ENCODE data around the gene EDN3.

EDN3 gene, protein sequence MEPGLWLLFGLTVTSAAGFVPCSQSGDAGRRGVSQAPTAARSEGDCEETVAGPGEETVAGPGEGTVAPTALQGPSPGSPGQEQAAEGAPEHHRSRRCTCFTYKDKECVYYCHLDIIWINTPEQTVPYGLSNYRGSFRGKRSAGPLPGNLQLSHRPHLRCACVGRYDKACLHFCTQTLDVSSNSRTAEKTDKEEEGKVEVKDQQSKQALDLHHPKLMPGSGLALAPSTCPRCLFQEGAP

DNA sequence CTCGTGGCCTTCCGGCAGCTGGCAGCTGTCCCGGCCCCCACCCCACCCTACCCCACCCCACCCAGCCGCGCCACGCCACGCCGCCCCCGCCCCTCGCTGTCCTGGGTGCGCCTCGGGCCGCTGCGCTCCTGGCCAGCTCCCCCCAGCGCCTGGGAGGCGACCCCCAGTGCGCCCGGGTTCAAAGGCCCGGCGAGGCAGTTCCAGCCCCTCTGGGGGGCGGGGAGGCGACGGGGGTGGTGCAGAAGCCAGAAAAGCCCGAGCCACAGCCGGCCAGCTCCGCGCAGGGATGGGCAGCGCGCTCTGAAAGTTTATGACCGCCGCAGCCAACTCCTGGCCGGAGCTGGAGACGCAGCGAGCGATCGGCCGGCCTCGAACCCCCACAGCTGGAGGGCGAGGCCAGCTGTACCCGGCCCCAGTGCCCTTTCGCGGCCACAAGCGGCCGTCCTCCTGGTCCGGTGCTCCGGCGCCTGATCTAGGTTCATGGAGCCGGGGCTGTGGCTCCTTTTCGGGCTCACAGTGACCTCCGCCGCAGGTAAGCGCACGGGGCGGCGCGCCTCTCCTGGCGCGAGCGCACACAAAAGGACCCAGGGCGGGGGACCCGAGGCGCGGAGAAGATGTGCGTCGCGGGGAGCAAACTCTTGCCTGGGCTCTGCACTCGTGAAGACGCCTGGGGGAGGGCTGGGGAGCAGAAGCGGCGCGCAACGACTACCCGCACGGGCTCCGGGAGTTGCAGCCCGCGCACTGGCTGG is at the start of gene EDN3:
EDN3 (plus strand) TSS at position 279 of the 749 bp plus-strand sequence; CDS start at position 481, 202 bp downstream.
- no peak for DNase-seq (ENCODE audit: low read depth in 2 of 2)

DNA sequence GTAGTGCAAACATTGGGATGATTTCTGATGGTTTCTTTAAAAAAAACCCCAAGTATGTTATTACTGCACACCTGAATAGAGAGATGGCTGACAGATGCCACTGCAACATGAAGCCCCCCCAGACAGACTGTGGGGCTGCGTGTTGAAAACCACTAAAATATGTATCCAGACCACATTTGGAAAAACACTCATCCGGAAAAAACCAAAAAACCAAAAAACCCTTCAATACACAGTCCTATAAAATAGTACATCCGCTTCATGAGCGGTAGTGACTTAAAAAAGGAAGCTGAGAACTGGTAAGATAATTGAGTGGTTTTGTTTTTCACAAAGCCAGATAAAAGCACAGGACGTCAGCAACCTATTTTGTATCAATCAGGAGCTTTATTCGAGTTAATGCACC is 47.1 kb upstream of the EDN3 start:
- DNase-seq (ENCODE audit: low read depth in 2 of 2), result no peak

DNA sequence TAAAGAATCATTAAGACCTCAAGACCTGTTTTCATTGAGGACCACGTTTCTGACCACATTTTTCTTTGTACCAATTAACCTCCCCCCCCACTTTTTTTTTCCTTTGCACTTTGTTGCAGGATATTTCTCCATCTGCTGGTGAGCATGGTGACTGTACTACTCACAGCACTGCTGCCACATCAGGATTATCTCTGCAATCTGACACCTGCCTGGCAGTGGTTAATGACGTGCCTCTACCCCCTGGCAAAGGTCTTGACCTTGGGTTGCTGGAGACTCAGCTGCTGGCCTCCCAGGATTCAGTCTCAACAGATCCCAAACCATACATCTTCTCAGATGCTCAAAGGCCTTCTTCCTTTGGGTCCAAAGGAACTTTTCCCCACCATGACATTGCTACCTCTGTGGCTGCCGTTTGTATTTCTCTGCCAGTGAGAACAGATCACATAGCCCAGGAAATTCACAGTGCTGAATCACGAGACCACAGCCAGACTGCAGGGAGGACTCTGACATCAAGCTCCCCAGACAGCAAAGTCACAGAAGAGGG is 46.6 kb upstream of the EDN3 start:
- DNase-seq (ENCODE audit: low read depth in 2 of 2), result no peak

DNA sequence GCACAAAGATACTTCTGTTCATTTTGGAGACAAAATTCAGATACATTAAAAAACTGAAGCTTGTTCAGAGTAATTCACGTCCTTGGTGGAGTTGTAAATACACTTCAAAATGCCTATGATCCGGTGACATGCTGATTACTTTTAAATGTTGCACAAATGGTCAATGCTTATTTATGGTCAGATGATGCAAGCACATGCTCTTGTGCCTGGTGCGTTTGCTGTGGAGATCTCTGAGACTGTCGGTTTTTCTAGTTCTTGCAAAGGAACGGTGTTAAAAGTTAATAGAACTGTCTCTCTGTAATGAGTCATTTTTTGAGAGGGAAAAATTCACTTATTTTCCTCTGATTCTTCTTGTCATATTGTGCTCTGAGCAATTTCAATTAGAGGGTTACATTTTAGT is 45.2 kb upstream of the EDN3 start:
- DNase-seq (ENCODE audit: low read depth in 2 of 2), result no peak

DNA sequence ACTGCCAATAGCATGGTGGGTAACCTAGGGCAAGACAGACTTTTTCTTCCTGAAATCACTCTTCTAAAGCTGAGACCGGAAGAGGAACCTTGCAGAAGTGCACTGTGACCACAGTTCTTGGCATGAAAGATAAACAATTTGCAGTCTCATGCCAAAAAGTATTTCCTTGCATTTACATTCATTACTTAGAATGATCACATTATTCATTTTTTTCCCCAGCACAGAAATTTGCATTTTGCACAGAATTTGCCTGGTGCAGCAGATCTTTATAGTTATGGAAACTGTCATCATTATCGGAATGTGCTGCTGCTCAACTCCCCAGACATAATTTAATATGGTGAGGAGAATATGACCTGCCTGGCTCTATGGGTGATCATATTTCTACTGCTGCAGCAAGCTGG is 42.2 kb upstream of the EDN3 start:
- DNase-seq (ENCODE audit: low read depth in 2 of 2), result no peak

DNA sequence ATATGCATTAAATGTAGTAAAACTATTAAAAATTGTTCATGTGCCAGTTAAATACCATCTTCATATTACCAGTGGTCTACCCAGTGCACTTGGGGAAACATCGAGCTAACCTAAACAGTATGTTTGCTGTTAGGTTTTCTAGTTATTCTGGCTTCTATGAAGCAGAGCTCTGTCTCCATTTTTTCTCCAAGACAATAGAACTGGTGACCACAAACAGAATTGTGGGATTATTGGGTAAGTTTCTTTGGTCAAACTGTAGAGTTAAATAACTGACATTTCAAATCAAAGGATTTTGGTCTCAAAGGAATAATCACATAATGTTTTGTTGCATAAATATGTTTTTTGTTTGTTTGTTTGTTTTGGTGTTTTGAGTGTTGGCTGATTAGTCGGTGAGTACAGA is 40.5 kb upstream of the EDN3 start:
- DNase-seq (ENCODE audit: low read depth in 2 of 2), result no peak

DNA sequence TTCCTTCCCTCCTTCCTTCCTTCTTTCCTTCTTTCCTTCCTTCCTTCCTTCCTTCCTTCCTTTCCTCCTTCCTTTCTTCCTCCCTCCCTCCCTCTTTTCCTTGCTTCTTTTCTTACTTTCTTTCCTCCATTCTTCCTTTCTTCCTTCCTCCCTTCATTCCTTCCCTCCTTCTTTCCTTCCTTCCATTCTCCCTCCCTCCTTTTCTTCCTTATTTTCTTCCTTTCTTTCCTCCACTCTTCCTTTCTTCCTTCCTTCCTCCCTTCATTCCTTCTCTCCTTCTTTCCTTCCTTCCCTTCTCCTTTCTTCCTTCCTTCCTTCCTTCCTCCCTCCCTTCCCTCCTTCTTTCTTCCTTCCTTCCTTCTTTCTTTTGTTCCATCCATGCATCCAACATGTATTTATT is 35.1 kb upstream of the EDN3 start:
- DNase-seq (ENCODE audit: low read depth in 2 of 2), result no peak

DNA sequence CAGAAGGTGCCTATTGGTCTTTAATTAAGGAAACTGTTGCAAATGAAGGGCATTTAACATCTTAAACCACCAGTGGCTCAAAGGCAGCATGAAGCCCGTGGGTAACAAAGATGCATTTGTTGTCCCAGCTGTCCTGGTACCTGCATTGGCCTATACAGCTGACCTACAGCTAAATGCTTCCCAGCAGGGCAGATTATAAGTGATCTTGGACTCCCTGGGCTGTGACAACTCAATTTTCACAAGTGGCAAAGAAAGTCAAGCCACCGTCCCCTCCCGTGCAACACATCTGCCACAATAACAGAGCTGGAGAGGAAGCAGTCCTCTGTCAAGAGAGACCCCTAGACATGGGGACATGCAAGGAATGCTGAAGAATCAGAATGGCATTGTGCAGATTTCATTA is 31.5 kb upstream of the EDN3 start:
- no peak for DNase-seq (ENCODE audit: low read depth in 2 of 2)

DNA sequence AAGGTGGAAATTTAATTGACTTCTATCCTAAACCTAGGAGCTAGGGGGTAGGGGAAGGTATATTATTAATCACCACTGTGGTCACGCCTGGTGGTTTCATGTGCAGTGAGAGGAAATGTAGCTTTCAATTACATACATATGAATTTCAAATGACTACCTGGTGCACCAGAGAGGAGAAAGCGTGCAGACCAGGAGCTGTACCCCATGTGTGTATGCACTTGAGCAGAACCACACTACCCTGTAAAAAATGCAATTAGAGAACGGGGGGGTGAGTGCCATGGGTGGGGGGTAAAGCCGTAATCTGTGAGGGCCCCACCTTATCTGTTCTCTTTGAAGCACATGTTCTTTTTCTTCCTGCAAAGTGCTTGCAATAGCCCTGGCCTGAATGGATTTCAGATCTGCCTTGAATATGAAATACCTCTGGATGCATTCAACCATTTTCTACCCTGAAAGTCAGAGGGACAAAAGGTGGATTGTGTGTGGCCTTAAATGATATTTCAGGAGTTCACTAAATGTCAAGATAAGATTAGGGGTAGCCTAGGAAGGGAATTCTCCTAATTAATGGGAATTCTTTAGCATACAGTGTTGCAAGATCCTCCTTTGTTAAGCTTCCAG is 30.9 kb upstream of the EDN3 start:
- DNase-seq (ENCODE audit: low read depth in 2 of 2), result no peak

DNA sequence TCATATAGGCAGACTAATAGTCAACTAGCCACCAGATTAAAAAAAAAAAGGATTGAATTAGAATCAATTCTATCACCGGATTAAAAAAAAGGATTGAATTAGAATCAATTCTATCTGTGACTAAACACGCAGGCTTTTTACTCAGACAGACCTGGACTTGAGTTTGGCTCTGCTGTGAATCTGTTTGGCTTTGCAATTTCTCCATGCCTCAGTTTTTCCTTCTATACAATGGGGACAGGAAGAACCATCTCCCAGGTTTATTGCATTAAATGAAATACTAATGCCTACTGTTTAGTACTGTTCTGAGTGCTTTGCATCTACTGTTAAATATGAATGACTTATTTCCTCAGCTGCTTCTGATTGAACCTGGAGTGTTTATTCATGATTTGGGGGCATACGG is 30.0 kb upstream of the EDN3 start:
- DNase-seq (ENCODE audit: low read depth in 2 of 2), result no peak

DNA sequence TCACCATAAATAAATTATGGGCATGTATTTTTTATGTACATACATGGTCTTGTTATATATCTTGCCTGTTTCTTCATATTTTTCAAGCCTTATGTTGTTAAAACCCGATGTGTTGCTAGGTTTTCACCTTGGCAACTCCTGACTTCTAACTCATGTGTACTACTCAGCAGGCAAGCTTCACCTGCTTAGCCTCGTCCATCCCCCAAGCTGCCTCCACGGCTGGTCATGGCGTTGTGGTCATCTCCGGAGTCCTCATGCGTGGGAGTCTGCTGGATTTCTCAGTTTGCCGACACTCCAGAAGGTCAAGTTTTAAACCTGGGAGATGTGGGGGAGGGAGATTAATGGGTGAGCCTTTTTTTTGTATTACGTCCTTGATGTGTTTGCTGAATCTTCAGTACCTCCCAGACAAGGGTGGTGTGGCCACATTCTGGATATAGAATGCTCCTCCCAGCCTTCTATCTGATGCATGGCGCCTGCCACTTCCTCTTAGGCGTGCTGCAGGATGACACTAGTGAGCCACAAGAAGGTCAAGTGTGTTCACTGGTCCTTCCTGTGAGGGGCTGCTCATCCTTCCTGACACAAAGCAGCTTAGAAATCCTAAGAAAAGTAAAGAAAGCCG is 26.6 kb upstream of the EDN3 start:
- DNase-seq (ENCODE audit: low read depth in 2 of 2), result no peak

DNA sequence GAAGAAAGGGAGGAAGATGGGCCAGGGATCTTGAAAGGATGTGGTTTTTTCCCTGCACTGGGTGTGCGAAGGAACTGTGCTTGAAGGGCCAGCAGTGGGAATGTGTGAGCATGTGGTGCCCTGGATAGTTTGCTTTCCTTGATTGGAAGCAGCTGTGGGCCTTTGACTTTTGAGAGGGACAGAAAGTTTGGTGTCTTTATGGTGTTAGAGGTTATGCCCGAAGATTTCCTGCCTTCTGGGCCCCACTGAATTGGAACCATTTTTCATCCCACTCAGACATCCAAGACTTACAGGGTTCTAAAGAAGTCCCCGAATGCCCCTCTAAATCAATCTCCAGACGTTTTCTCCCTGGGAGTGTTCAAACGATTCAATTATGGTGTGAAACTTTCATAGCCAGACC is 23.5 kb upstream of the EDN3 start:
- DNase-seq (ENCODE audit: low read depth in 2 of 2), result no peak

DNA sequence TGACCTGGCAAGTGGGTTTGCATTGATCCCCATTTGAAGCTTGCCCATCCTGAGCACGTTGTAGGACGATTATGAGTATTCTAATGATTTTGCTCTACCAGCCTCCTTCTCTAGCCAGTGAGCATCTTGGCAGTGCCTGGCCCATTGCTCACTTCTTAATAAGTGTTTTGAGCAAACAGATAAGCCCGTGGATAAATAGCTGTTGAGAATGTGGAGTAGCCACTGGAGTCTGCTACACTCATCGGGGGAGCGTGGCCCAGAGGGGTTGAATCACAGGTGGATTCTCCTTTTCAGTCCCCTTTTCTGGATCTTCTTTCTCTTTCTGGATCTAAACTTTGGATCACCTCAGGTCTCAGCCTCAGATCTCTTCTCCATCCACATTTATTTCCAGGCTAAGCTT is 15.9 kb upstream of the EDN3 start:
- DNase-seq (ENCODE audit: low read depth in 2 of 2), result no peak

DNA sequence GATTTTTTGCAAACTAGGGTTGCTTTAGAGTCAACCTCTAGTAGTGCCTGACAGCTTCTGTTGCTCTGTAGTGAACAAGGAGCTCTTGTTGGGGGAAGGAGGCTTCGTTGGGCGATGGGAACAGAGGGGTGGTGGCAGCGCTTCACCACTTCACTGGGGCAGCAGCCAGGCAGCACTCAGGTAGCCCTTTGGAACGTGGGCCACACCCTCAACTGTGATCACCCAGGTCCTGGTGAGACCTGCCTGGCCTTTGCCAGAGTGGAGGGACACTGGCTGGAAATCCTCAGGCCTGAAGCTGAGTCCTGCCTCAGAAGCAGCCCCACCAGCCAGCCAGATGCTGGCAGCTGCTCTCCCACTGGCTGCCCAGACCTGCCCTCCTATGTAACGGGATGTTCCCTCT is 10.4 kb upstream of the EDN3 start:
- no peak for DNase-seq (ENCODE audit: low read depth in 2 of 2)

DNA sequence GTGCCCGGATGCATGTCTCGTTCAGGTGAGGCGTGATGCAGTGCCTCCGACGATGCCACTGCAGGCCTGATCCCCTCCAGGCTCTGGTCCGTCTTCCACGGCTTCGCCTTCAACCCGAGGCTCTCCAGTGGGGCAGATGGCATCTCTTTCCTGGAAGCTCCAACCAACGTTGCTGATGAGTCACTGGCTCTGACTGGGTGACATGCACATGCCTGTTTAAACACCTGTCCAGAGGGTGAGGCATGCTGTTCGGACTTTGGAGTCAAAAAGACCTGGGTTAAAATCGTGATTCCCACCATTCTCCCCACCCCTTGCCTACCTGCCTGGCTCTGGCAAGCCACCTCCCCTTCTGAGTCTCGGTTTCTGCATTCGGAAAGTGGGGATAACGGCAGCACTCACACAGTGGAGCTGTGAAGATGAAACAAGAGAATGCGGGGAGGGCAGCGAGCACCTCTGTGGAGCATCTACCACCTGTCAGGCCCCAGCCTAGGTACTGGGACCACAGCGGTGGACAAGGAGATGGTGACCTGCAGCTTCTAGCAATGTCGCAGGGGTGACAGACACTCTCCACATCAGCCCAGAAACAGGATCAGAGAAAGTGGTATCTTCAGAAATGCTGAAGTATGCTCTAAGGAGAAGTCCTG is 8.5 kb upstream of the EDN3 start:
- no peak for DNase-seq (ENCODE audit: low read depth in 2 of 2)

DNA sequence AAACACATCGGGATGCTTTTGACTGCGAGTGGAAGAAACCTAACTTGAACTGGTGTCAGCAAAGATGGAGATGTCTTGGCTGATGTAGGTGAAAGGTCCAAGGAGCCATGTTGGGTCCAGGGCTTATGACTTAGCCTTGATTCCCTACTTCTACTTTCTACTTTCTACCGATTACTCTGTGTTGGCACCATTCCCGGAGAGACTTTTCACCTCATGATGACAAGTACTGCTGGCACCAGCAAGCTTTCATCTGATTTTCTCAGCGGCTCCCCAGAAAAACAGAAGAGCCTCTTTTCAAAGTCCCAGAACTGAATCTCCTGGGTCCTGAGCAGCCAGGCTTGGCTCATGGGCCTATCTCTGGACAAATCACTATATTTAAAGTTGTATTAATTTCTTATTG is 4.9 kb upstream of the EDN3 start:
- DNase-seq (ENCODE audit: low read depth in 2 of 2), result no peak

DNA sequence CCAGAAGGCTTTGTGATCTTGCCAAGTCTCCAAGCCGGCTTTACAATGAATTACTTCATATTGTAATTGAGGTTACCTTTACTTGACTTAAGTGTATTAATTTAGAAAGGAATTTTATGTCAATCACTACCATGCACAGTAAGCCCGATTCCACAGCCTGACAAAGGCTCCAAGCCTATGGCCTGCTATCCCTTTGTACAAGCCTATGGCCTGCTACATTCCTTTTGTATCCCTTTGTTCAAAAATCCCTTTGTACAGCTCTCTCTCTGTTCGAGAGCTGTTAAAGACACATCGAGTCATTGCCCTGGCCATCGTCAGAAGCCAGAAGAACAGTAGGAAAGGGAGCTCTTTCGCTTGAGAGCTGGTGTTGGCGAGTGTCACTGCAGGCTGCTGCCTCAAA is 2.7 kb upstream of the EDN3 start:
- DNase-seq (ENCODE audit: low read depth in 2 of 2), result no peak

DNA sequence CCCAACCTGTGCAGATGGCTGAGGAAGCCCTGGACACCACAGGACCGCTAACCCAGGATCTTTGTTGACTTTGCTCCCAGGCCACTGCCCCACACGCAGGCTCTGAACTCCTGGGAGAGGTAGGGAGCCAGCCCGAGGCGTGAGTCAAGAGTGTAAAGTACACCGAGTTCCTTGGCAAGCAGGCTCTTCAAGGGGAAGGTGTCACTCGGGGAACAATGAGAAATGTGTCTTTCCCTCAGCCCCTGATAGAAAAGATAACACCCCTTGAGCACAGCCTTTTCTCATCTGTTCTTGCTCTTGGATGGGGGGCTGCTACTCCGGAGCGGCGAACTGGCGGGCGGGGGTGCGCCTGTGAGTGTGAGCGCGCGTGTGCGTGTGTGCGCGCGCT is 472 bp upstream of the EDN3 start:
- no peak for DNase-seq (ENCODE audit: low read depth in 2 of 2)

DNA sequence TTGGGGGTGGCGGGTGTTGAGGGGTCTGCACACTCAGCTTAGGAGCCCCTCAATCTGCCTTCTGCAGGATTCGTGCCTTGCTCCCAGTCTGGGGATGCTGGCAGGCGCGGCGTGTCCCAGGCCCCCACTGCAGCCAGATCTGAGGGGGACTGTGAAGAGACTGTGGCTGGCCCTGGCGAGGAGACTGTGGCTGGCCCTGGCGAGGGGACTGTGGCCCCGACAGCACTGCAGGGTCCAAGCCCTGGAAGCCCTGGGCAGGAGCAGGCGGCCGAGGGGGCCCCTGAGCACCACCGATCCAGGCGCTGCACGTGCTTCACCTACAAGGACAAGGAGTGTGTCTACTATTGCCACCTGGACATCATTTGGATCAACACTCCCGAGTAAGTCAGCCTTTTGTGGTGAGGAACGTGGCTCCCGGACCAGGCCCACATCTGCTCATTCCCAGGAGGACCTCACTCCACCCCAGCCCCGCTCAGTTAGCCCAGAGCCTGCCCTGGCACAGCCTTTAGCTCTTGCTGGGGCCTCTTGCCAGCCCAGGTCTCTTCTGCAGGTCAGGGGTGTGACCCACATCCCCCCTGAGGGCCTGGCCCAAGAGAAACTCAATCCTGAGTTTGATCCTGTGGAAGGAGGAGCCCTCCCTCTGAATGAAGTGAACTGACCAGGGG is 1.1 kb downstream of the EDN3 start:
- no peak for DNase-seq (ENCODE audit: low read depth in 2 of 2)

DNA sequence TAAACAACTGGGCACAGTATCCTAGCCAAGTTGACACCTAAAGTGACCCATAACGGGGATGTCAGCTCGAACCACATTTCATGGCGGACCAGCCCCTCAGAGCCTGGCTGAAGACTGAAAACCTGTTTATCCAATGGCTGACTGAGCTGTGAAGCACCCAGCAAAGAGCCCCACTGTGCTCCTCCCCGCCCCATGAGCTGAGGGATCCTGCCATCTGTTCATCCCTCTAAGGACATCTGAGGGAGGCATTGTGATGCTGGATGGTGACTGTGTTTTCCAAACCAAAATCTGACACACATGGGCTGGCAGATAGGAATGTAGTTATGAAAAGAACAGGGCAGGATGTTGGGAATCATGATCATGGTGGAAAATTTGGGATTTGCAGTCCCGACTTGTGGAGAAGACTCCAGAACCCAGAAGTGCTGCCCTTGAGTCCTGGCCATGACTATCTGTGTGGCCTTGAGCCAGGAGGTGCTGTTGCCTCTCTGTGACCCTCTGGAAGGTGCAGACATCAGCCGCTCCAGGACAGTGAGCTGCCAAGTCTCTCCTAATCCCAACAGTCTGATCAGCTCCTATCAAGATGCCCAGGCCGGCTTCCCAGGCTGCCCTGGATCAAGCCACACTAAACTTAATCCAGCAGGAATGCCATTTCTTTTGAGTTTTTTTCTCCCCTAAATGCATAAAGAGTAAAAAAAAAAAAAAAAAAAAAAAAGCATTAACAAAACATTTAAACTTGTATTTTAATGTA is 5.7 kb downstream of the EDN3 start:
- no peak for DNase-seq (ENCODE audit: low read depth in 2 of 2)

DNA sequence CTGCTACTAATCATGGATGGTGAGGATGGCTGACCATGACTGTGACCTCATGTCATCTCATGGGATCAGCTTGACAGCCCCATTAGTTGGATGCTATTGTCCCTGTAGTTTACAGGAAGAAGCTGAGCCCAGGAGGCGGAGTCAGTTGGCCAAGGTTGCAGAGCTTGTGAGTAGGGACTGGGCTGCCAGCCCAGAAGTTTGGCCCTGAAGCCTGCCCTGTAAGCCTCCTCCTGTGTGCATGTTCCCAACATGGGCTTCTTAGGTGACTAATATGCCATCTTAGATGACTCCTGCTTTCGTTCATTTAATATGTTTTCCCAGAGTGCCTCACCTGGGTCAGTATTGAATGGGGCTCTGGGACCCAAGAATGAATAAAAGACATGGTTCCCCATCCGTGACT is 6.9 kb downstream of the EDN3 start:
- DNase-seq (ENCODE audit: low read depth in 2 of 2), result no peak

All from activated CD4-positive, alpha-beta T cell treated with anti-CD3 and anti-CD28 coated beads for 24 hours (primary cell).